Measurements from ENCODE around the gene ADGRA1.
A peak's percentile ranks its signal among the peaks of the same experiment; 100 is the strongest.

Gene ADGRA1

GRCh38 chr10:133123050-133123745 lies 35.5 kb downstream of the ADGRA1 start:
- TF ChIP-seq CTCF (IDR thresholded peaks at IDR 0.05; ENCODE audit: low read depth, low read length): no peak

GRCh38 chr10:133123746-133124356 lies 36.1 kb downstream of the ADGRA1 start:
- Histone ChIP-seq H3K4me1 (no peaks in the 10 kb centered on the region), H3K36me3 (no peaks in the 10 kb centered on the region), H3K27me3 (peaks cover 5% of the 10 kb centered on the region)

More at GRCh38 chr10:133123050-133123745, 35.5 kb downstream of the ADGRA1 start:
- H3K4me3 ChIP-seq (ENCODE audit: low read depth, low read length): no peak overlapping the region
- no peaks in the 10 kb centered on the region for H3K36me3 ChIP-seq
- no peak for DNase-seq
- H3K27me3 ChIP-seq: peaks cover 5% of the 10 kb centered on the region
- no peaks in the 10 kb centered on the region for H3K4me1 ChIP-seq
- no peaks in the 10 kb centered on the region for H3K9me3 ChIP-seq

GRCh38 chr10:133124357-133125211 lies 36.9 kb downstream of the ADGRA1 start:
- DNase-seq: peak; percentile 58
- Histone ChIP-seq H3K36me3 (no peaks in the 10 kb centered on the region), H3K4me3 (ENCODE audit: low read depth, low read length) (no peak overlapping the region), H3K27me3 (peaks cover 5% of the 10 kb centered on the region), H3K4me1 (no peaks in the 10 kb centered on the region), H3K9me3 (no peaks in the 10 kb centered on the region)
- peak; percentile 47 for TF ChIP-seq CTCF (IDR thresholded peaks at IDR 0.05; ENCODE audit: low read depth, low read length)

More at GRCh38 chr10:133123746-133124356, 36.1 kb downstream of the ADGRA1 start:
- Histone ChIP-seq H3K9me3 (no peaks in the 10 kb centered on the region), H3K4me3 (ENCODE audit: low read depth, low read length) (no peak overlapping the region)
- no peak for TF ChIP-seq CTCF (IDR thresholded peaks at IDR 0.05; ENCODE audit: low read depth, low read length)
- peak; percentile 2 for DNase-seq

DNA sequence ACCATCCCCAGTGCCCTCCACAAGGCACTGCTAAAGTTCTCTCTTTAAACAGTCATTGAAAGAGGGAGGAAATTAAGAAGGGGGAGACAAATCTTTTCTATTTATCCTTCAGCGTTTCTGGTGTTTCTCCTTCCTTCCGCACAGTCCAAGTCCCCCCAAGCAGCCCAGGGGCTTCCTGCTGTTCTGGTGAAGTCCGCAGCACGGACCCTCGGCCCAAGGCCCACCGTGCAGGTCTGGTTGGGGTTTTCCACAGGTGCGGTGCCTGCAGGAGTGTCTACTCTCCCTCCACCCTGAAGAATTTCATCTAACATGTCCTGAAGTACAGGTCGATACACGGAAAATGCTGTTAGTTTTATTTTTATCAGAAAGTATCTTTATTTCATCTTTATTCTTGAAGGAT lies 38.2 kb downstream of the ADGRA1 start:
- Histone ChIP-seq H3K27me3 (peaks cover 5% of the 10 kb centered on the region), H3K9me3 (no peaks in the 10 kb centered on the region), H3K4me1 (no peaks in the 10 kb centered on the region), H3K36me3 (no peaks in the 10 kb centered on the region), H3K4me3 (ENCODE audit: low read depth, low read length) (no peak overlapping the region)
- no peak for DNase-seq
- TF ChIP-seq CTCF (IDR thresholded peaks at IDR 0.05; ENCODE audit: low read depth, low read length): no peak

DNA sequence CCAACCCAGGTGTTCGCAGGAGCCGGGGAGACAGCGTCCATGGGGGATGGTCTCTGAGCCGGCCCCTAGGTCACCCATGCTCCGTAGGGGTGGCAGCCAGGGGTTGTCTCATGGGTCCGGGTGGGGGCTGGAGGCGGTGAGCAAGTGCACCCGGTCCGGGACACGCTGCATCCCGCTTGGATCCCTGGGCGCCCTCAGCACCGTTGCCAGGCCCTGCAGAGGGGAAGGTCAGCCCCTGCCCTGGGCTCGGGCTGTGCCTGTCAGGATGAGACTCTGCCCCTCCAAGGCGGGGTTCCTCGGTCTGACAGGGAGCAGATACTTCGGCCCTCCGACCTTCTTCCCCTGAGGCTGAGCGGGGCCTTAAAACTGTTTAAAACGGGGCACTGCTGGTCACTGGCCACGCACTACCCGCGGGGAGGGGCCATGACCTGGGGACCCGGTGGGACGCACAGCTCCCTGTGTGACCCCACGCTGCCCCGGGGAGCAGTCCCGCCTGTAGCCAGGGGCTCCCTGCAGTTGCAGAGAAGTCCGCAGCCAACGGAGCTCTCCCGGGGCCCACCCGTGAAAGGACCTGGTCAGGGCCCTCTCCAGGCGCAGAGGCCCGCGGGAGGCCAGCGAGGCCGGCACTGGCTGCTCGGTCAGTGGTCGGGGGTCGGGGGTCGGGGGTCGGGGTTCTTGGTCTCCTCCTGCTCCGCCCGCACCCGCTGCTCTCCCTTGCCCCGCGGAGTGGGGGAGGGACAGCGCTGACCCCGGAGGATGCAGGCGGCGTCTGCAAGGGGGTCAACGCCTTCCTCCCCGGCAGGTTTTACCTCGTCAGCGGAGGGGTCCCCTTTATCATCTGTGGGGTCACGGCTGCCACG lies 38.9 kb downstream of the ADGRA1 start:
- no peaks in the 10 kb centered on the region for H3K9me3 ChIP-seq
- no peaks in the 10 kb centered on the region for H3K36me3 ChIP-seq
- TF ChIP-seq CTCF (IDR thresholded peaks at IDR 0.05; ENCODE audit: low read depth, low read length): no peak
- H3K27me3 ChIP-seq: peaks cover 5% of the 10 kb centered on the region
- no peak overlapping the region for H3K4me3 ChIP-seq (ENCODE audit: low read depth, low read length)
- no peaks in the 10 kb centered on the region for H3K4me1 ChIP-seq
- peak; percentile 3 for DNase-seq

All from BE2C (cell line).